A375 (cell line): ENCODE data around the gene SURF6. TPM values are rescaled to one million over a fixed set of nuclear protein-coding genes. Genes with fewer than 3 reads are reported as not detected.

Source experiments
- small RNA-seq: library from RNA; depleted of rRNA; stranded (forward); fragments of <200 nt; gene quantifications from one replicate; pipeline ENCODE3, GENCODE V24; 2014
- total RNA-seq: library from RNA; depleted of rRNA; stranded (reverse); fragments of >200 nt; shearing (Covaris generic); gene quantifications from 2 replicates; pipeline ENCODE4 v1.2.3, GENCODE V29; 2014; rRNA removed

SURF6 gene
- total RNA-seq = 56.2 and 62.8 TPM in 2 replicates

DNA sequence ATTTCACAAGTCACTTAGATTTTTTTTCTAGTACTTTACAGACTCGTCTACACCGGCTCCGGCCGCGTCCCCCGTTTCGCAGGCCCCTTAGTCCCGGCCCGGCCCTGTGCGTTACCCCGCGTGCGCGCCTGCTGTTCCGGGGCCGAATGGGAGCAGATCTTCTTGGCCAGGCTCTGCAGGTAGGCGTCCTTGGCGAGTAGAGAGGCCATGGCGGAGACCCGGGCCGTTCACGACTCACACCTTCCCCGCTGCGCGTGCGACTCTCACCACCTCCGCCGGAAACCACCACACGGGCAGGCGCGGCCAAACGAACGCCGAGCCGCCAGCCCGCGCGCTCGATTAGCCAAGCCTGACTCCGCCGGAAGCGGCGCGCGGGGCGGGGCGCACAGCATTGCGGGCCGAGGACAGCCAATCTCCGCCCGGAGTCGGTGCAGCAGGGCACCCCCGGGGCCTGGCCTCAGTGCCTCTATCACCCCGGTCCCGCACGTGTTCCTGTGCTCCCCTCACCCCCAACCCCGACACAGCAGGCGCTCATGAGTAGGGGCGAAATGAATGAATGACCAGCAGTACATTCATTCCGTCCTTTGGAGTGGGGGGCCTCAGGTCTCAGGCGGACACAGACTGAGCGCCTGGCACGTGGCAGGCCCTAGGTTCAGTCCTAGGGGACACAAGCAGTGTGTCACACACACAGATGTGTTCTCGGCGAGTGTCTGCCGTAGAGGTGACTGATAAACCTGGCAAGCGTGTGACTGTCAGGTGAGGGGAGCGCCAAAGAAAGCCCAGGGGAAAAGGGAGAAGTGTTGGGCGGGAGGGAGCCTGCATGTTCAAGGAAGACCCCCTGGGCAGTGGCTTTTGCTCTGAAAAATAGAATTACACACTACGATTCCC, at the start of gene SURF6:
Gene SURF6, minus strand, starts transcription at position 265 of the 888 bp plus-strand sequence. Its CDS starts 56 bp downstream, at position 209.

DNA sequence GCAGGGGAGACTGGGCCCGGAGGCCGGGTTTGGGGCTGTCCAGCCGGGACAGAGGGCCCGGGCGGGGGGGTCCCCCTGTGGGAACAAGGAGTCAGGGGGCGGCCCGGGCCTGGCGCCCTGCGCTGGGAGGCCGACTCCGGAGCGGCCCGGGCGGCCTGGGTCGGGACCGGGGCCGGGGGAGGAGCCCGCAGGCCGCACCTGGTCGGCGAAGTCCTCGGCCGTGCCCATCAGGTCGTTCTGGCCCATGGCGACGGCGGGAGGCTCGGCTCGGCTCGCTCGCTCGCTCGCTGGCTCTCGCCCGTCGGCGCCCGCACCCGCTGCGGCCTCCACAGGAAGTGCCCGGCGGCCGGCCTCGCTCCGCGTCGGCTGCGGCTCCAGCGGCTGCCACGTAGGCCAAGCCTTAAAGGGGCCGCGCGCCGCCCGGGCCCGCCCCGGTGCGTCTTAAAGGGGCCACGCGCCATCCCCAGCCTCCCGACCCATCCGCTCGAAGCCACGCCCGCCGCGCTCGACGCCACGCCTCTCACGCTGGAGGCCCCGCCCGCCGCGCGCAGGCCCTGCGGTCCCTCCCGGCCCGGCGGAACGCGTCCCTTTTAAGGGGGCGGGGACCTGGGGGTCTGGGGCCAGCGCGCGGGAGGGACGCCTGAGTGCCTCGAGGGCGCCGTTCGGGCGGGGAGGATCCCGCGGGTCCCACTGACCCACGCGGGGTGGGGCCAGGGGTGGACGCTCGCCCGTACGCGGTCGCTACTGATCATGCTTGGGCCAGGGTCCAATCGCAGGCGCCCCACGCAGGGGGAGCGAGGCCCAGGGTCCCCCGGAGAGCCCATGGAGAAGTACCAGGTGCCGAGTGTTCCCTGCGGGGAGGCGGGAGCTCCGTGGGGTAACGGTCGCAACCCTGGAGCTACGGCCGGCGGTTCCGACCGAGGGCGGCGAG, 40.0 kb upstream of the SURF6 start, which contains the start of the genes STKLD1 and SURF4:
Gene STKLD1, plus strand, starts transcription at position 643 of the 931 bp plus-strand sequence. Its CDS starts 108 bp downstream, at position 751.
Gene SURF4, minus strand, starts transcription at position 337 of the 931 bp plus-strand sequence. Its CDS starts 91 bp downstream, at position 246.

DNA sequence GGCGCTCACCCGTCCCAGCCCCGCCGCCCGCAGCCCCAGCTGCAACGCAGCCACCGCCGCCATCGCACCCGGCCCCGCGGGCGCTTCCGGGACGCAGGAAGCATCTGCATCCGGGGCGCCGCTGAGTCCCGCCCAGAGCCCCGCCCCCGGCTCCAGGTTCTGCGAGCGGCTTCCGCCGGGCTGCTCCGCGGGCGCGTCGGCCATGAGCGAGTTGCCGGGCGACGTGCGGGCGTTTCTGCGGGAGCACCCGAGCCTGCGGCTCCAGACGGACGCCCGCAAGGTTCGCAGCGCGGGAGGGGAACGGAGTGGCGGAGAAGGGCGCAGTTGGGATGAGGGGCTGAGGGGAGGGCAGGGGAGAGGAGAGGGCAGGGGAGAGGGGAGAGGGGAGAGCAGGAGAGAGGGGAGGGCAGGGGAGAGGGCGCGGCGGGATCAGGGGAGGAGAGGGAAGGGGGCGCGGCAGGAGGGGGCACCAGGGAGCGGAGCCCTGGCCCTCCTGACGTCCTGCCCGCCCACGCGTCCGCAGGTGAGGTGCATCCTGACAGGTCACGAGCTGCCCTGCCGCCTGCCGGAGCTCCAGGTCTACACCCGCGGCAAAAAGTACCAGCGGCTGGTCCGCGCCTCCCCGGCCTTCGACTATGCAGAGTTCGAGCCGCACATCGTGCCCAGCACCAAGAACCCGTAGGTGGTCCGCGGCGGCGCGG, 20.6 kb upstream of the SURF6 start, which contains the start of the genes SURF1 and SURF2:
Gene SURF1, minus strand, starts transcription at position 97 of the 701 bp plus-strand sequence. Its CDS starts 34 bp downstream, at position 63.
Gene SURF2, plus strand, starts transcription at position 160 of the 701 bp plus-strand sequence. Its CDS starts 43 bp downstream, at position 203.

DNA sequence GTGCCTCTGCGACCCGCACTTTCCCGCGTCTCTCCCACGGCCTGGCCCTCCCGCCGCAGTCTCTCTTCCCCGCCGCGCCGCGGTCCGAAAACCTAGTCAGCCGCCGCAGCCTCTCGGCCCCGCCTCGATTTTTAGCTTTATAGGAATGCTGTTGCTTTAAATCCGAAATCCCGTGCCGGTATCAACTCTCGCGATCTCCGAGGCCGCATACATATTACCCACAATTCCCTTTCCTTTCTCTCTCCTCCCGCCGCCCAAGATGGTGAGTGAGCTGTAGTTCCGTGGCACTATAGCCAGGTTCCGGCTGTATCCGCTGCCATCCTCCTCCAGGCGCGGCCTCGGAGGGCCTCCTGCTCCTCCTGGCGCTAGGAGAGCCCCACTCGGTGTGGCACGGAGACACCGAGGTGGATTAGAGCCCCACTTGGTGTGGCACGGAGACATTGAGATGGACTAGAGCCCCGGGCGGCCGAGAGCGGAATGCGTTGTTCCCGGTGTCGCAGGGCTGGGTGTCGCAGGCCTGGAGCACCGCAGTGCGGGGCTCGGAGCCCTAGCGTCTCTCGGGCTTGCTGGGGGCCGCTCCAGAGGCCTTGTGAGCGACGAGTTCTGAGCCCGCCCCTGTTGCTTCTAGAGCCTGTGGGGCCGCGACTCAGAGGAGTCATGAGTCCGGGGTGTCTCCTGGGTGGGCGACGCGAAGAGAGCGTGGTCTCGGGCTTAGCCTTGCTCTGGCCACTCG, 12.2 kb upstream of the SURF6 start, which contains the start of the genes MED22 and RPL7A:
Gene MED22, minus strand, starts transcription at position 147 of the 733 bp plus-strand sequence. CDS start 1,469 bp downstream, outside the sequence.
Gene RPL7A, plus strand, starts transcription at position 234 of the 733 bp plus-strand sequence. Its CDS starts 26 bp downstream, at position 260.

Small RNAs within 50 kb of the gene (small RNA-seq; reads per million reads assigned to genes)
- not detected for gene RF00019
- gene SNORD24 = not detected
- not detected for gene SNORD36A
- not detected for gene SNORD36B
- gene SNORD36C = not detected

Other genes starting within 250 kb of the SURF6 start
- gene RALGDS, start 214.9 kb downstream of the SURF6 start, total RNA-seq = 32.5 and 40.5 TPM in 2 replicates
- gene GBGT1, start 172.3 kb downstream of the SURF6 start, total RNA-seq = 17.6 and 22.6 TPM in 2 replicates
- gene OBP2B, start 126.9 kb downstream of the SURF6 start, total RNA-seq = not detected in 2 replicates
- not detected in 2 replicates for gene ABO, start 61.0 kb downstream of the SURF6 start, total RNA-seq
- gene MED22, start 11.9 kb upstream of the SURF6 start, total RNA-seq = 29.7 and 31.6 TPM in 2 replicates
- 2,460 and 2,581 TPM in 2 replicates for gene RPL7A, start 12.0 kb upstream of the SURF6 start, total RNA-seq
- gene SURF1, start 20.3 kb upstream of the SURF6 start, total RNA-seq = 35.5 and 40.5 TPM in 2 replicates
- gene SURF2, start 20.4 kb upstream of the SURF6 start, total RNA-seq = 88.1 and 115 TPM in 2 replicates
- 182 and 190 TPM in 2 replicates for gene SURF4, start 39.9 kb upstream of the SURF6 start, total RNA-seq
- 0.41 TPM in 1 of 2 replicates, not detected in the other for gene STKLD1, start 40.2 kb upstream of the SURF6 start, total RNA-seq
- 45.8 and 48.7 TPM in 2 replicates for gene REXO4, start 81.8 kb upstream of the SURF6 start, total RNA-seq
- gene ADAMTS13, start 86.2 kb upstream of the SURF6 start, total RNA-seq = 2.7 and 3.9 TPM in 2 replicates
- 5.4 and 5.7 TPM in 2 replicates for gene CACFD1, start 123.8 kb upstream of the SURF6 start, total RNA-seq
- 3.3 and 4.2 TPM in 2 replicates for gene SLC2A6, start 142.9 kb upstream of the SURF6 start, total RNA-seq
- gene MYMK, start 188.8 kb upstream of the SURF6 start, total RNA-seq = not detected in 2 replicates
- gene ADAMTSL2, start 198.5 kb upstream of the SURF6 start, total RNA-seq = not detected in 2 replicates